SKM-1 treated with dmso at 0.1 percent for 144 hours (cell line): ENCODE measurements around the gene CLIC6.
A peak's percentile ranks its signal among the peaks of the same experiment; 100 is the strongest.
"Not testable (repeated sequence)": the region's sequence is repeated elsewhere in the genome, so short reads cannot be mapped to it uniquely, and the experiment has no call there.

Experiments
- DNase-seq: peaks from one replicate; lab custom pipeline; 2025; ENCODE audit not compliant: unreplicated experiment; lab: John Stamatoyannopoulos, UW

CLIC6 gene

GRCh38 chr21:34651642-34652041, 17.2 kb upstream of the CLIC6 start:
- DNase-seq = no peak

- no peak for DNase-seq
Measured at GRCh38 chr21:34653522-34653921, 15.3 kb upstream of the CLIC6 start.

GRCh38 chr21:34661848-34662247, 6.9 kb upstream of the CLIC6 start:
- no peak for DNase-seq

GRCh38 chr21:34667761-34668160, 1.0 kb upstream of the CLIC6 start:
- DNase-seq = no peak

- DNase-seq = no peak
Measured at GRCh38 chr21:34669149-34669879, 520 bp downstream of the CLIC6 start.

- DNase-seq = not testable (repeated sequence)
Measured at GRCh38 chr21:34669880-34670219, 1.1 kb downstream of the CLIC6 start.

- DNase-seq = no peak
Measured at GRCh38 chr21:34670220-34670961, 1.6 kb downstream of the CLIC6 start.

- no peak for DNase-seq
Measured at GRCh38 chr21:34670962-34671348, 2.2 kb downstream of the CLIC6 start.

GRCh38 chr21:34671462-34671861, 2.7 kb downstream of the CLIC6 start:
- DNase-seq = no peak

GRCh38 chr21:34671891-34672290, 3.1 kb downstream of the CLIC6 start:
- no peak for DNase-seq

GRCh38 chr21:34673006-34673405, 4.2 kb downstream of the CLIC6 start:
- no peak for DNase-seq

GRCh38 chr21:34674468-34674867, 5.7 kb downstream of the CLIC6 start:
- no peak for DNase-seq

GRCh38 chr21:34675871-34676270, 7.1 kb downstream of the CLIC6 start:
- no peak for DNase-seq

- peak; percentile 36 for DNase-seq
Measured at GRCh38 chr21:34679051-34679450, 10.3 kb downstream of the CLIC6 start.

GRCh38 chr21:34684174-34684876, 15.5 kb downstream of the CLIC6 start:
- no peak for DNase-seq

GRCh38 chr21:34687065-34687464, 18.3 kb downstream of the CLIC6 start:
- no peak for DNase-seq

- no peak for DNase-seq
Measured at GRCh38 chr21:34687745-34688144, 19.0 kb downstream of the CLIC6 start.

GRCh38 chr21:34688145-34688544, 19.4 kb downstream of the CLIC6 start:
- no peak for DNase-seq

- no peak for DNase-seq
Measured at GRCh38 chr21:34688715-34689114, 19.9 kb downstream of the CLIC6 start.

GRCh38 chr21:34690041-34690792, 21.4 kb downstream of the CLIC6 start:
- no peak for DNase-seq

GRCh38 chr21:34690793-34691175, 22.0 kb downstream of the CLIC6 start:
- DNase-seq = no peak
